OCI-LY7 (cell line): ENCODE data around the gene BCL7A. TPM values are rescaled to one million over a fixed set of nuclear protein-coding genes. Genes with fewer than 3 reads are reported as not detected.

Source experiments
- BruUV-seq: library from RNA; stranded (reverse); fragments of 400-500 nt; replicated peaks from 2 replicates; lab custom pipeline; 2021; lab: Mats Ljungman, UMichigan
- CTCF ChIA-PET: fragments of 300-600 bp; sonication (Branson Sonifier 250); formaldehyde crosslinking; loops from one replicate; lab custom pipeline; 2022; ENCODE audit warnings: antibody characterized with exemption; ENCODE audit not compliant: unreplicated experiment; lab: Charles Lee
- POLR2A ChIA-PET: fragments of 300-600 bp; sonication (Branson Sonifier 250); formaldehyde crosslinking; loops from one replicate; lab custom pipeline; 2022; ENCODE audit warnings: antibody characterized with exemption; lab: Charles Lee
- DNase-seq: peaks from one replicate; pipeline ENCODE4 v3.0.0-alpha.2; 2015; ENCODE audit warnings: low spot score
- H2AFZ ChIP-seq: fragments of 200-600 bp; sonication (generic), shearing (Covaris generic); 2 replicates; pipeline ENCODE4 v1.6.1; 2014; ENCODE audit warnings: mild to moderate bottlenecking, antibody characterized with exemption, low read length, moderate library complexity
- H3K27ac ChIP-seq: fragments of 200-600 bp; sonication (generic); 2 replicates; pipeline ENCODE4 v1.5.1; 2014; ENCODE audit warnings: mixed run types, low read depth, mild to moderate bottlenecking, moderate library complexity, low read length, inconsistent platforms; ENCODE audit not compliant: poor library complexity, severe bottlenecking
- H3K36me3 ChIP-seq: fragments of 200-600 bp; sonication (generic); 2 replicates; pipeline ENCODE4 v1.6.1; 2014; ENCODE audit warnings: mild to moderate bottlenecking, antibody characterized with exemption, low read length, moderate library complexity, mixed read lengths; ENCODE audit not compliant: insufficient read depth
- H3K4me1 ChIP-seq: fragments of 200-600 bp; sonication (generic); 2 replicates; pipeline ENCODE4 v1.5.1; 2014; ENCODE audit warnings: mild to moderate bottlenecking, low read length; ENCODE audit not compliant: insufficient read depth, poor library complexity, severe bottlenecking
- H3K4me2 ChIP-seq: fragments of 200-600 bp; sonication (generic); 2 replicates; pipeline ENCODE4 v1.6.1; 2014; ENCODE audit warnings: mild to moderate bottlenecking, low read length
- H3K4me3 ChIP-seq: fragments of 200-600 bp; sonication (generic); 2 replicates; pipeline ENCODE4 v1.5.1; 2014; ENCODE audit warnings: mild to moderate bottlenecking, low read depth, low read length; ENCODE audit not compliant: poor library complexity, severe bottlenecking
- H3K79me2 ChIP-seq: fragments of 200-600 bp; sonication (generic); 2 replicates; pipeline ENCODE4 v1.6.1; 2016; ENCODE audit warnings: low read depth, mild to moderate bottlenecking, low read length, moderate library complexity, mixed read lengths; ENCODE audit not compliant: insufficient read depth
- H3K9me2 ChIP-seq: fragments of 200-600 bp; sonication (generic); 2 replicates; pipeline ENCODE4 v1.6.1; 2016; ENCODE audit warnings: mild to moderate bottlenecking, low read length, mixed read lengths; ENCODE audit not compliant: insufficient read depth
- H3K9me3 ChIP-seq: fragments of 200-600 bp; sonication (generic); 2 replicates; pipeline ENCODE4 v1.6.1; 2014; ENCODE audit warnings: mild to moderate bottlenecking, mixed run types, low read length, mixed read lengths
- H4K20me1 ChIP-seq: fragments of 200-600 bp; sonication (generic); 2 replicates; pipeline ENCODE4 v1.6.1; 2014; ENCODE audit warnings: mild to moderate bottlenecking, antibody characterized with exemption, low read length, moderate library complexity, mixed read lengths; ENCODE audit not compliant: insufficient read depth
- EZH2phosphoT487 ChIP-seq: fragments of 200-600 bp; sonication (generic); IDR thresholded peaks from 2 replicates; pipeline ENCODE4 v1.6.1; 2018; ENCODE audit warnings: low read depth, borderline replicate concordance, mild to moderate bottlenecking, mixed run types, antibody characterized with exemption, low read length, moderate library complexity, mixed read lengths
- intact Hi-C: fragments of 100-400 bp; cut with micrococcal nuclease; formaldehyde crosslinking; loops from one replicate; pipeline ENCODE4 v1.10.0; 2022; ENCODE audit not compliant: unreplicated experiment
- total RNA-seq, 2 experiments: library from RNA; depleted of rRNA in 1 of 2; stranded (reverse); fragments of >200 nt in 1 of 2; shearing (Covaris generic) in 1 of 2; gene quantifications; 2 replicates each; pipeline ENCODE4 v1.2.3, GENCODE V29; 2014 to 2022
- TF ChIP-seq, protein P1 (sequence below): fragments of 200-600 bp; sonication (generic); conservative IDR thresholded peaks from 2 replicates; pipeline ENCODE4 v1.5.1; 2014; ENCODE audit warnings: mild to moderate bottlenecking, antibody characterized with exemption, low read length, moderate library complexity, mixed read lengths

The BCL7A gene
- total RNA-seq, 2 experiments from 2014 or later: 76.2 to 84.7 TPM

- H4K20me1 ChIP-seq: peaks cover 9% of the 10 kb centered on the region; the same call in 1 of the 2 replicates
- H3K9me2 ChIP-seq: no peaks in the 10 kb centered on the region
- no peak overlapping the region for H3K4me2 ChIP-seq
- H3K36me3 ChIP-seq: peaks cover 63% of the 10 kb centered on the region
- peaks cover 29% of the 10 kb centered on the region for H3K79me2 ChIP-seq
- TF ChIP-seq, protein P1, sequence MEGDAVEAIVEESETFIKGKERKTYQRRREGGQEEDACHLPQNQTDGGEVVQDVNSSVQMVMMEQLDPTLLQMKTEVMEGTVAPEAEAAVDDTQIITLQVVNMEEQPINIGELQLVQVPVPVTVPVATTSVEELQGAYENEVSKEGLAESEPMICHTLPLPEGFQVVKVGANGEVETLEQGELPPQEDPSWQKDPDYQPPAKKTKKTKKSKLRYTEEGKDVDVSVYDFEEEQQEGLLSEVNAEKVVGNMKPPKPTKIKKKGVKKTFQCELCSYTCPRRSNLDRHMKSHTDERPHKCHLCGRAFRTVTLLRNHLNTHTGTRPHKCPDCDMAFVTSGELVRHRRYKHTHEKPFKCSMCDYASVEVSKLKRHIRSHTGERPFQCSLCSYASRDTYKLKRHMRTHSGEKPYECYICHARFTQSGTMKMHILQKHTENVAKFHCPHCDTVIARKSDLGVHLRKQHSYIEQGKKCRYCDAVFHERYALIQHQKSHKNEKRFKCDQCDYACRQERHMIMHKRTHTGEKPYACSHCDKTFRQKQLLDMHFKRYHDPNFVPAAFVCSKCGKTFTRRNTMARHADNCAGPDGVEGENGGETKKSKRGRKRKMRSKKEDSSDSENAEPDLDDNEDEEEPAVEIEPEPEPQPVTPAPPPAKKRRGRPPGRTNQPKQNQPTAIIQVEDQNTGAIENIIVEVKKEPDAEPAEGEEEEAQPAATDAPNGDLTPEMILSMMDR: no peak
- no peak for TF ChIP-seq EZH2phosphoT487
- CTCF ChIA-PET: no interaction called here
- POLR2A ChIA-PET: no interaction called here
- intact Hi-C loops: no loop called here
- no peak overlapping the region for H3K27ac ChIP-seq
- no peak overlapping the region for H2AFZ ChIP-seq
- no peak for DNase-seq
- H3K4me3 ChIP-seq: no peak overlapping the region
- BruUV-seq: no TSS peak
- H3K9me3 ChIP-seq: no peaks in the 10 kb centered on the region
- H3K4me1 ChIP-seq: peaks cover 28% of the 10 kb centered on the region
Observed at GRCh38 chr12:122086641-122087285, 65.1 kb downstream of the BCL7A start.

DNA sequence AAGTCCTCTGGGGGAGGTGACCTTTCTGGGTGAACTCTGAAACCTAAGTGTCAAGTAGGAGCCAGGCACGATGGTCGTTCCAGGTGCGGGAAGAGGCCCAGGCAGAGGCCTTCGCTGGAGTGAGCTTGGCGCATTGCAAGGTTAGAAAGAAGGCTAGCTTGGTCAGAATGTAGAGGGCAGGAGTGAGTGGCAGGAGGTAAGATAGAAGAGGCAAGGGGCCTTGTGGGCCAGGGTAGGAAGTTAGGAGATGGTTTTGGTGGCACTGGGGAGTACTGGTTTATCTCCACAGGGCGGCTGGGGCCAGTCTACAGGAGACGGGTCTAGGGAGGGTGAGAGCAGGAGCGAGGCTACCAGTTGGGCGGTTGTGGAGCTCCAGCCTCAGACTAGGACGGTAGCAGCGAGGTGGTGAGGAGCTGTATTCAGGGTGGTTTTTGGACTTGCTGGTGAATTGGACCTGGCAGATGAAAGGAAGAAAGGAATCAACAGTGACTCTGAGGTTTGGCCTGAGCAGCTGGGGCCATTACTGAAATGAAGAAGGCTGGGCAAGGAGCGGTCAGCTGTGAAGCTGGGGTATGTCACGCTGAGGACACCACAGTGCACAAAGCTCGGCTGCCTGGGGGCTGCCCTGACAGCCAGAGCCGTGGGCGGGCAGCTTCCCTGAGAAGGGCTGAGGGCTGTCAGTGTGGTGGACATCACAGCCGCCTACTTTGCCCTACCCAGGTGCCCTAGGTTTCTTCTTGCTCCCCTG, 65.9 kb downstream of the BCL7A start:
- POLR2A ChIA-PET: interaction anchor here (1.2 to 2.6 kb wide), 2 partner anchors 12 to 38 kb away, joined by 4 to 8 read pairs; no protein-coding TSS in a partner anchor
- H3K9me2 ChIP-seq: no peaks in the 10 kb centered on the region
- 0 out of 2 replicates have a peak, but pooled peaks cover 2% of the 10 kb centered on the region for H4K20me1 ChIP-seq
- H3K9me3 ChIP-seq: no peaks in the 10 kb centered on the region
- TF ChIP-seq EZH2phosphoT487: no peak
- TF ChIP-seq, protein P1: no peak
- H3K4me3 ChIP-seq: no peak overlapping the region
- peaks cover 63% of the 10 kb centered on the region for H3K36me3 ChIP-seq
- BruUV-seq: no TSS peak
- peaks cover 19% of the 10 kb centered on the region for H3K4me1 ChIP-seq
- intact Hi-C loops: no loop called here
- H3K27ac ChIP-seq: no peak overlapping the region
- H3K79me2 ChIP-seq: peaks cover 29% of the 10 kb centered on the region
- no peak for DNase-seq
- no peak overlapping the region for H2AFZ ChIP-seq
- H3K4me2 ChIP-seq: no peak overlapping the region
- CTCF ChIA-PET: interaction anchor here (0.6 kb wide), 1 partner anchor 169 kb away, joined by 3 read pairs; the partner anchor contains the start of gene CFAP251
